BE2C (cell line): ENCODE results near the gene SORL1.

ENCODE experiments used
- DNase-seq: peaks from one replicate; pipeline ENCODE4 v3.0.0-alpha.2; 2020
- H3K27me3 ChIP-seq: fragments of 250-450 bp; sonication (Bioruptor Pico); 2 replicates; pipeline ENCODE4 v1.5.1; 2020; ENCODE audit warnings: mild to moderate bottlenecking
- H3K36me3 ChIP-seq: fragments of 250-450 bp; sonication (Bioruptor Pico); 2 replicates; pipeline ENCODE4 v1.5.1; 2020; ENCODE audit warnings: mild to moderate bottlenecking
- H3K4me1 ChIP-seq: fragments of 250-450 bp; sonication (Bioruptor Pico); 2 replicates; pipeline ENCODE4 v1.5.1; 2020
- H3K4me3 ChIP-seq: 2 replicates; pipeline ENCODE4 v1.5.1; 2011; ENCODE audit warnings: low read depth, low read length
- H3K9me3 ChIP-seq: fragments of 250-450 bp; sonication (Bioruptor Pico); 2 replicates; pipeline ENCODE4 v1.5.1; 2020
- CTCF ChIP-seq: IDR thresholded peaks from 2 replicates; pipeline ENCODE4 v1.5.1; 2012; ENCODE audit warnings: mild to moderate bottlenecking, low read depth, low read length

Gene SORL1

GRCh38 chr11:121485216-121485615, 33.1 kb downstream of the SORL1 start:
- TF ChIP-seq CTCF = no peak
- no peak overlapping the region for H3K4me3 ChIP-seq
- peaks cover 10% of the 10 kb centered on the region; the same call in 1 of the 2 replicates for H3K4me1 ChIP-seq
- DNase-seq = no peak
- no peaks in the 10 kb centered on the region; the same call in 1 of the 2 replicates for H3K9me3 ChIP-seq
- peaks cover 6% of the 10 kb centered on the region; the same call in 1 of the 2 replicates for H3K36me3 ChIP-seq
- H3K27me3 ChIP-seq = no peaks in the 10 kb centered on the region

GRCh38 chr11:121486054-121486453, 33.9 kb downstream of the SORL1 start:
- DNase-seq = no peak
- TF ChIP-seq CTCF = no peak
- Histone ChIP-seq H3K27me3 (no peaks in the 10 kb centered on the region), H3K4me3 (no peak overlapping the region), H3K4me1 (peaks cover 10% of the 10 kb centered on the region; the same call in 1 of the 2 replicates), H3K9me3 (no peaks in the 10 kb centered on the region; the same call in 1 of the 2 replicates), H3K36me3 (peaks cover 6% of the 10 kb centered on the region; the same call in 1 of the 2 replicates)

GRCh38 chr11:121487191-121487590, 35.1 kb downstream of the SORL1 start:
- peaks cover 6% of the 10 kb centered on the region; the same call in 1 of the 2 replicates for H3K36me3 ChIP-seq
- H3K9me3 ChIP-seq = no peaks in the 10 kb centered on the region; the same call in 1 of the 2 replicates
- H3K4me3 ChIP-seq = no peak overlapping the region
- no peaks in the 10 kb centered on the region for H3K27me3 ChIP-seq
- TF ChIP-seq CTCF = no peak
- H3K4me1 ChIP-seq = peaks cover 10% of the 10 kb centered on the region; the same call in 1 of the 2 replicates
- DNase-seq = peak; percentile 15

- Histone ChIP-seq H3K4me3 (no peak overlapping the region), H3K27me3 (no peaks in the 10 kb centered on the region), H3K9me3 (no peaks in the 10 kb centered on the region; the same call in 1 of the 2 replicates), H3K36me3 (peaks cover 6% of the 10 kb centered on the region; the same call in 1 of the 2 replicates), H3K4me1 (peaks cover 10% of the 10 kb centered on the region; the same call in 1 of the 2 replicates)
- DNase-seq = no peak
- TF ChIP-seq CTCF = no peak
Measured at GRCh38 chr11:121488170-121488569, 36.1 kb downstream of the SORL1 start.

- no peak for TF ChIP-seq CTCF
- H3K36me3 ChIP-seq = peaks cover 6% of the 10 kb centered on the region; the same call in 1 of the 2 replicates
- no peak overlapping the region for H3K4me3 ChIP-seq
- H3K9me3 ChIP-seq = no peaks in the 10 kb centered on the region; the same call in 1 of the 2 replicates
- H3K27me3 ChIP-seq = no peaks in the 10 kb centered on the region
- peaks cover 10% of the 10 kb centered on the region; the same call in 1 of the 2 replicates for H3K4me1 ChIP-seq
- DNase-seq = no peak
Measured at GRCh38 chr11:121488641-121489040, 36.5 kb downstream of the SORL1 start.

GRCh38 chr11:121489823-121490222, 37.7 kb downstream of the SORL1 start:
- Histone ChIP-seq H3K4me3 (no peak overlapping the region), H3K4me1 (peaks cover 10% of the 10 kb centered on the region; the same call in 1 of the 2 replicates), H3K27me3 (no peaks in the 10 kb centered on the region), H3K36me3 (peaks cover 4% of the 10 kb centered on the region; the same call in 1 of the 2 replicates), H3K9me3 (no peaks in the 10 kb centered on the region; the same call in 1 of the 2 replicates)
- TF ChIP-seq CTCF = no peak
- no peak for DNase-seq
